ENCODE results near the gene SEL1L. TPM values are rescaled to one million over a fixed set of nuclear protein-coding genes. Genes with fewer than 3 reads are reported as not detected.
A peak's percentile ranks its signal among the peaks of the same experiment; 100 is the strongest.

SEL1L gene
- 78.7 and 82.6 TPM in 2 replicates for total RNA-seq

DNA sequence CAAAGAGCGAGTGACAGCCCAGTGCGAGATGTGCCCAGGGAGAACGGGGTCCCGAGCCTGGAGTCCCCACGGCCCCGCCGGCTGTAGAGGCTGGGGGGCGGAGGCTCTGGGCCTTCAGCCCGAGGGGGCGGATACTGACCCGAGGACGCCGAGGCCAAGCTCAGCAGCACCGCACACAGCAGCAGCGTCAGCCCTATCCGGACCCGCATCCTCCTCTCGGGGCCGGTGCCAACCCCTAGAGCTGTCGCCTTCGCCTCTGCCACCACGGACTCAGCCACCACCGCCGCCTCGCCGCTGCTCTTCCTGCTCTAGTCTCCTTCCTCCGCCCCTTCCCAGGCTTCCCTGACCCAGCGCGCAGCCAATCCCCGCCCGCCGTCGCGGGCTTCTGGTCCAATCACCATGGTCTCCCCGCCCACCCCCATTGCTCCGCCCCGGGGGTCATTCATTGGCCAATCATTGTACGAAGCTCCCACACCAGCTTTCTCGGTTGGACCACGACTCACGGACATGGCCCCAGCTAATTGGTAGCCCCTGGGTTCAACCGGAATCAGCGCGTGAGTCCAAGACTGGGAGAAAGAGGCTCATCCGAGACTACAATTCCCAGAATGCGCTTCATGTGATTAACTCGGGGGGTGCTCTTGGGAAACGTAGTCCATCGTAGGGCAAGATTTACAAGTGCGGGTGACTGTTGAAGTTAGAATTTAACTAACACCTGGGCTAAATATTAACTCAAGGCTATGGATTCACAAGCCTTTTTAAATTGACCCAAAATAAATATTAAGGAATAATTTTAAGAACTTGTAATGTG lies at the start of gene SEL1L:
TSS of gene SEL1L (minus strand) at position 318 of the 808 bp plus-strand sequence. CDS start at position 209, 109 bp downstream.
- H3K36me3 ChIP-seq (ENCODE audit: control insufficient read depth, insufficient read depth, low read length), result no peaks in the 10 kb centered on the region
- H3K27me3 ChIP-seq (ENCODE audit: control insufficient read depth, insufficient read depth, low read length), result no peaks in the 10 kb centered on the region
- DNase-seq (ENCODE audit: low read depth), result peak; percentile 99
- peak within 1 kb of the TSS; percentile 91 for H3K4me3 ChIP-seq (ENCODE audit: low read depth, low read length)
- no peak for TF ChIP-seq CTCF (IDR thresholded peaks at IDR 0.05; ENCODE audit: insufficient read depth, low read length, poor library complexity, severe bottlenecking)

- no peak for TF ChIP-seq CTCF (IDR thresholded peaks at IDR 0.05; ENCODE audit: insufficient read depth, low read length, poor library complexity, severe bottlenecking)
- no peaks in the 10 kb centered on the region for H3K36me3 ChIP-seq (ENCODE audit: control insufficient read depth, insufficient read depth, low read length)
- DNase-seq (ENCODE audit: low read depth), result no peak
These were observed 48.8 kb upstream of the SEL1L start for GRCh38 chr14:81582420-81582819.

DNA sequence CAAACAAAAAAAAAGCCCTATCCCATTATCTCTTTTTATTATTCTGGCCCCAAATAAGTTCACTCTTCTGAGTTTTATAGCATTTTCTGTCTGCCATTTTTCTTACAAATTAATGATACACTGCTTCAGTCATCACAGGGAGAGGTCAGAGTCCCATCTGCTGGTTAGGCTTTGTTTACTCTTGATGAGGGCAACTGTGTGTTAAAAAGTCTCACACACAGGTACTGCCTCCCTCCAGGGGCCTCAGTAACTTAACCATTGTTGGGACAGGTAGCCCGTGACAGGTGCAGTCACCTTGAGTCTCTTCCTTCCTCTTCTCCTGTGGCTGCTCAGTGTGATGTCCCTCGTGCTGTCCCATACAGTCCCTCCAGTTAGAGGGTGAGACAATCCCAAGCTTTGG lies 45.5 kb upstream of the SEL1L start:
- no peak for DNase-seq (ENCODE audit: low read depth)
- Histone ChIP-seq H3K27me3 (ENCODE audit: control insufficient read depth, insufficient read depth, low read length) (no peaks in the 10 kb centered on the region), H3K36me3 (ENCODE audit: control insufficient read depth, insufficient read depth, low read length) (no peaks in the 10 kb centered on the region), H3K4me3 (ENCODE audit: low read depth, low read length) (no peak overlapping the region)
- no peak for TF ChIP-seq CTCF (IDR thresholded peaks at IDR 0.05; ENCODE audit: insufficient read depth, low read length, poor library complexity, severe bottlenecking)

More at GRCh38 chr14:81582420-81582819, 48.8 kb upstream of the SEL1L start:
- no peak overlapping the region for H3K4me3 ChIP-seq (ENCODE audit: low read depth, low read length)
- H3K27me3 ChIP-seq (ENCODE audit: control insufficient read depth, insufficient read depth, low read length), result no peaks in the 10 kb centered on the region

GRCh38 chr14:81571437-81571836 lies 37.8 kb upstream of the SEL1L start:
- Histone ChIP-seq H3K4me3 (ENCODE audit: low read depth, low read length) (no peak overlapping the region), H3K36me3 (ENCODE audit: control insufficient read depth, insufficient read depth, low read length) (no peaks in the 10 kb centered on the region), H3K27me3 (ENCODE audit: control insufficient read depth, insufficient read depth, low read length) (no peaks in the 10 kb centered on the region)
- DNase-seq (ENCODE audit: low read depth), result no peak
- no peak for TF ChIP-seq CTCF (IDR thresholded peaks at IDR 0.05; ENCODE audit: insufficient read depth, low read length, poor library complexity, severe bottlenecking)

- H3K36me3 ChIP-seq (ENCODE audit: control insufficient read depth, insufficient read depth, low read length), result no peaks in the 10 kb centered on the region
- no peak for DNase-seq (ENCODE audit: low read depth)
- no peaks in the 10 kb centered on the region for H3K27me3 ChIP-seq (ENCODE audit: control insufficient read depth, insufficient read depth, low read length)
- H3K4me3 ChIP-seq (ENCODE audit: low read depth, low read length), result no peak overlapping the region
- TF ChIP-seq CTCF (IDR thresholded peaks at IDR 0.05; ENCODE audit: insufficient read depth, low read length, poor library complexity, severe bottlenecking), result no peak
These were observed 33.6 kb upstream of the SEL1L start for GRCh38 chr14:81567302-81567701.
